Activated naive CD4-positive, alpha-beta T cell treated with anti-CD3 and anti-CD28 coated beads, Interleukin-2, amount 10 ng/mL, durations not matched to agents 7 days and 5 days (primary cell): ENCODE measurements around the gene THRB.
A peak's percentile ranks its signal among the peaks of the same experiment; 100 is the strongest.

Source experiments
- CTCF ChIA-PET: fragments of 350-600 bp; sonication (Branson Sonifier 250); formaldehyde crosslinking; loops from one replicate; lab custom pipeline; 2021; ENCODE audit warnings: antibody characterized with exemption; lab: Charles Lee
- DNase-seq: peaks from one replicate; pipeline ENCODE4 v3.0.0-alpha.2; 2020
- H3K27ac Mint-ChIP-seq: one replicate; pipeline ENCODE4 v1.8.0; 2021; ENCODE audit warnings: mild to moderate bottlenecking, moderate library complexity, mixed read lengths
- H3K27me3 Mint-ChIP-seq: one replicate; pipeline ENCODE4 v1.8.0; 2021; ENCODE audit warnings: mild to moderate bottlenecking, mixed read lengths
- H3K36me3 Mint-ChIP-seq: one replicate; pipeline ENCODE4 v1.8.0; 2021; ENCODE audit warnings: mixed read lengths
- H3K4me1 Mint-ChIP-seq: one replicate; pipeline ENCODE4 v1.8.0; 2021; ENCODE audit warnings: mixed read lengths
- H3K4me3 Mint-ChIP-seq: one replicate; pipeline ENCODE4 v1.8.0; 2021; ENCODE audit warnings: mild to moderate bottlenecking, moderate library complexity, mixed read lengths
- H3K9me3 Mint-ChIP-seq: one replicate; pipeline ENCODE4 v1.8.0; 2021; ENCODE audit warnings: mixed read lengths

The THRB gene

GRCh38 chr3:24240306-24240705 is 254.3 kb downstream of the THRB start:
- Mint-ChIP-seq H3K4me1 (no peaks in the 10 kb centered on the region), H3K36me3 (no peaks in the 10 kb centered on the region), H3K4me3 (no peak overlapping the region), H3K27ac (no peak overlapping the region), H3K27me3 (no peaks in the 10 kb centered on the region), H3K9me3 (no peaks in the 10 kb centered on the region)
- DNase-seq = no peak
- CTCF ChIA-PET = no interaction called here

- peak; percentile 35 for DNase-seq
- Mint-ChIP-seq H3K9me3 (no peaks in the 10 kb centered on the region), H3K27ac (no peak overlapping the region), H3K4me1 (no peaks in the 10 kb centered on the region), H3K27me3 (peaks cover 11% of the 10 kb centered on the region), H3K4me3 (no peak overlapping the region), H3K36me3 (no peaks in the 10 kb centered on the region)
- CTCF ChIA-PET = interaction anchor here (1.2 to 2.9 kb wide), 6 partner anchors 52 to 350 kb away, joined by 4 to 14 read pairs (median 6); no protein-coding TSS in a partner anchor
Measured at GRCh38 chr3:24237971-24238706, 256.5 kb downstream of the THRB start.

DNA sequence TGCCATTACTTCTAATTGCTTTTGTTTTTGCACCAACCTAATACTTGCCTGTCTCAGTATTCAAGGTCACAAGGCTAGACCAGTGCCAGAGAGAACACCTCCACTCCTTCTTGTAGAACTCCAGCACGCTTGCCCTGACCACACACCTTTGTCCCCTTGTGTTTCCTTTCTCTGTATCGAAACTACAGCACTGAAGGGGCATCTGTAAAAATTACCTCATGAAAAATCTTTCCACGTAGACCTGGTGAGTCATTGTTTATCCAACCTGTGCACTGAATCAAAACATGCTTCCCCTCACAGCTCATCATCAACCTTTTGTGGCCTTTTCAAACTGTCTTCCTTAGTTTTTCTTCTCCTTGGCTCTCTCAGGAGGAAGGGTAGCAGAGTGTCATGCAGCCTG is 259.5 kb downstream of the THRB start:
- Mint-ChIP-seq H3K9me3 (no peaks in the 10 kb centered on the region), H3K4me1 (no peaks in the 10 kb centered on the region), H3K4me3 (no peak overlapping the region), H3K27me3 (peaks cover 11% of the 10 kb centered on the region), H3K27ac (no peak overlapping the region), H3K36me3 (no peaks in the 10 kb centered on the region)
- DNase-seq = no peak
- CTCF ChIA-PET = interaction anchor here (1.0 to 1.6 kb wide), 3 partner anchors 10 to 236 kb away, joined by 3 to 5 read pairs (median 5); no protein-coding TSS in a partner anchor

GRCh38 chr3:24232784-24233183 is 261.9 kb downstream of the THRB start:
- no peaks in the 10 kb centered on the region for H3K9me3 Mint-ChIP-seq
- H3K4me3 Mint-ChIP-seq = no peak overlapping the region
- DNase-seq = no peak
- H3K36me3 Mint-ChIP-seq = no peaks in the 10 kb centered on the region
- peaks cover 11% of the 10 kb centered on the region for H3K27me3 Mint-ChIP-seq
- no peak overlapping the region for H3K27ac Mint-ChIP-seq
- no peaks in the 10 kb centered on the region for H3K4me1 Mint-ChIP-seq
- CTCF ChIA-PET = no interaction called here

GRCh38 chr3:24229468-24230221 is 265.0 kb downstream of the THRB start:
- no peaks in the 10 kb centered on the region for H3K36me3 Mint-ChIP-seq

GRCh38 chr3:24227635-24228034 is 267.0 kb downstream of the THRB start:
- no peaks in the 10 kb centered on the region for H3K4me1 Mint-ChIP-seq
- no peak overlapping the region for H3K4me3 Mint-ChIP-seq
- no peaks in the 10 kb centered on the region for H3K27me3 Mint-ChIP-seq
- H3K27ac Mint-ChIP-seq = no peak overlapping the region
- no peak for DNase-seq
- H3K36me3 Mint-ChIP-seq = no peaks in the 10 kb centered on the region
- no peaks in the 10 kb centered on the region for H3K9me3 Mint-ChIP-seq
- CTCF ChIA-PET = no interaction called here

More at GRCh38 chr3:24229468-24230221, 265.0 kb downstream of the THRB start:
- Mint-ChIP-seq H3K27me3 (peaks cover 9% of the 10 kb centered on the region), H3K9me3 (no peaks in the 10 kb centered on the region), H3K27ac (no peak overlapping the region), H3K4me1 (no peaks in the 10 kb centered on the region), H3K4me3 (no peak overlapping the region)
- DNase-seq = no peak
- CTCF ChIA-PET = no interaction called here

- H3K4me1 Mint-ChIP-seq = no peaks in the 10 kb centered on the region
- DNase-seq = no peak
- H3K4me3 Mint-ChIP-seq = no peak overlapping the region
- H3K9me3 Mint-ChIP-seq = no peaks in the 10 kb centered on the region
- H3K27ac Mint-ChIP-seq = no peak overlapping the region
- no peaks in the 10 kb centered on the region for H3K36me3 Mint-ChIP-seq
- no peaks in the 10 kb centered on the region for H3K27me3 Mint-ChIP-seq
- CTCF ChIA-PET = interaction anchor here (0.6 kb wide), 1 partner anchor 127 kb away, joined by 4 read pairs; no protein-coding TSS in a partner anchor
Measured at GRCh38 chr3:24226397-24226796, 268.3 kb downstream of the THRB start.

DNA sequence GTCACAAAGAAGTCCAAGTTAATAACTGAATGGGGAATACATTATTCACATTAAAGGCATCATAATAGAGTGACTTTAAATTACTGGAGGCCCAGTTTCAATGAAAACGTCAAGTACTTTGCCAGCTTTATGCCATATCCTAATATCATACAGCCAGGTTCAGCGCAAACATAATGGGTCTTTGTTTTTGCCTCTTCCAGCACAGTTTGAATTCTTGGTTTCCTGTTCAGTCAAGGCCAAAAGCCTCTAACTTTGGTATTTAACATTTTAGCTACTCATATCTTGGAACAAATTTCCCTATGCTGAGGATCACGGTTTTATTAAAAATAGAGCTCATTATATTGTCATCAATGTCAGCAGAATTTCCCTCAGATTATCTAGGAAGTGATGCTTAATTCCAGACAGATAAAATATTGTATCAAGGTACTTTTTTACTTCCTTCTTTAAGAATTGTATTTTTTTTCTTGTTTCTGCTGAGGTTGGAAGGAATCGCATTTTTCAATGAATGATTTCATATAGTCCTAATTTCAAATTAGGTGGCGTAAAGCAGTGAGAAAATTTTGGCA is 269.2 kb downstream of the THRB start:
- H3K4me3 Mint-ChIP-seq = no peak overlapping the region
- no peak for DNase-seq
- H3K36me3 Mint-ChIP-seq = no peaks in the 10 kb centered on the region
- H3K4me1 Mint-ChIP-seq = no peaks in the 10 kb centered on the region
- CTCF ChIA-PET = interaction anchor here (0.6 to 1.2 kb wide), 2 partner anchors 9 to 126 kb away, joined by 4 to 5 read pairs; no protein-coding TSS in a partner anchor
- H3K9me3 Mint-ChIP-seq = no peaks in the 10 kb centered on the region
- H3K27me3 Mint-ChIP-seq = no peaks in the 10 kb centered on the region
- no peak overlapping the region for H3K27ac Mint-ChIP-seq

DNA sequence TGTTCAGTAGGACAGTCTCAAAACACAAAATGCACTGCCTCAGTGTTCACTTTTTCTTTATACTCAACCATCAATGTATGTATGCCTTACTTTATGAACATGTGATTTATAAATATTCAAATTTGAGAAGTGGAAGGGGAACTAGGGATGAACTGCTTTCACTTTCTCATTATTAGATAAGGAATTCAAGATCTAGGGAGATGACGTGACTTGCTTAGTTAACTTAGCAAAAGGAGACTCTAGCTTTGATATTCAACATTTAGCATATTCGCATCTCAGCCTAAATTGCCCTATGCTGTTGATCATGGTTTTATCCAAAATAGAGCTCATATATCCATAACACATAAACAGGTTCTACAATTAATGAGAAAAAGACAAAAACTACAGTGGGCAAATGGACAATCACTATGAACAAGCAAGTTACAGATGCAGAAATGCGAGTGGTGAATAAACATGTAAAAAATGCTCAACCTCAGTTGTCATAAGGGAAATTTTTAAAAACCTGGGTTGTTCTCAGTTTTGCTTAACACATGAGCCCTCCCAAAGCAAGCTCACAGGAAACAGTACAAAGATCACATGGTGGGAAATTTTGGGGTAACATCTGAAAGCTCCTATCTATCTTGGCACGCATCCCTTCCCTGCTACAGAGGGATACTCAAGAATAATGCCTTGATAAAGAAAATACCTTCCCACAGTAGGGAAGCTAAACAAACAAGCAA is 269.8 kb downstream of the THRB start:
- CTCF ChIA-PET = interaction anchor here (1.2 kb wide), 1 partner anchor 10 kb away, joined by 5 read pairs; no protein-coding TSS in a partner anchor
- Mint-ChIP-seq H3K4me1 (no peaks in the 10 kb centered on the region), H3K27ac (no peak overlapping the region), H3K4me3 (no peak overlapping the region), H3K9me3 (no peaks in the 10 kb centered on the region), H3K36me3 (no peaks in the 10 kb centered on the region), H3K27me3 (no peaks in the 10 kb centered on the region)
- DNase-seq = no peak

DNA sequence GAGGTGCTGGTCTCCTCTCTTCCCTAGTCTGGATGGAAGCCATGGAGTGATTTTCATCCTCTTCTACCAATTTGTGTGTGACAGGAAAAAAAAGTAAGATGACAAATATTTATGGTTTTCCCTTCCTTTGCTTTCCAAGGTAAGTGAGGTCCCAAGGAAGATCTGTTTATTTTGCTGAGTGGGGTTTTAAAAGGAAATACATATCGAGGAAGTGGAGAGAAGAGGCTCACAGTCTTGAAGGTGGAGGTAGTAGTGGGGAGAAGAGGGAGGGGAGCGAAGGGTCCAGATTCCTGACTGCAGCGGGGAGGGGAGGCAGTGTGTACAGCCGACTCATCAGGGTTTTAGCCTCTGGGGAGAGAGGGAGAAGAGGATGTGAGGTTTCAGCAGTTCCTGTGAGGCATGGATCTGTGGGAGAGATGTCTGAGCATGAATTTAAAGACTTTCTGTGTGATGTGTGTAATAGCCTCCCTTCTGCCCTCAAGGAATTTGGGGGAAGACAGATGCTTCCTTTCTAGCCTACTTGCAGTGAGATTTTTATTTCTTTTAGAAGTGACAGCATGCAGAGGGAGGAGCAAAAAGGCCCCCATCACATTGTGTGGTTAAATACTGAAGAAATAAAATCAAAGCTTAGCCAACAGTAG is 272.4 kb downstream of the THRB start:
- DNase-seq = no peak
- H3K27ac Mint-ChIP-seq = no peak overlapping the region
- H3K36me3 Mint-ChIP-seq = no peaks in the 10 kb centered on the region
- H3K9me3 Mint-ChIP-seq = no peaks in the 10 kb centered on the region
- no peak overlapping the region for H3K4me3 Mint-ChIP-seq
- CTCF ChIA-PET = no interaction called here
- H3K27me3 Mint-ChIP-seq = no peaks in the 10 kb centered on the region
- no peaks in the 10 kb centered on the region for H3K4me1 Mint-ChIP-seq

GRCh38 chr3:24220859-24221657 is 273.6 kb downstream of the THRB start:
- H3K9me3 Mint-ChIP-seq = no peaks in the 10 kb centered on the region
- H3K27ac Mint-ChIP-seq = no peak overlapping the region
- CTCF ChIA-PET = no interaction called here
- H3K27me3 Mint-ChIP-seq = no peaks in the 10 kb centered on the region
- H3K4me1 Mint-ChIP-seq = no peaks in the 10 kb centered on the region
- no peaks in the 10 kb centered on the region for H3K36me3 Mint-ChIP-seq
- H3K4me3 Mint-ChIP-seq = no peak overlapping the region
- no peak for DNase-seq

- Mint-ChIP-seq H3K4me3 (no peak overlapping the region), H3K36me3 (no peaks in the 10 kb centered on the region), H3K27ac (no peak overlapping the region), H3K27me3 (no peaks in the 10 kb centered on the region), H3K9me3 (no peaks in the 10 kb centered on the region), H3K4me1 (no peaks in the 10 kb centered on the region)
- CTCF ChIA-PET = no interaction called here
- no peak for DNase-seq
Measured at GRCh38 chr3:24215502-24215901, 279.1 kb downstream of the THRB start.

- CTCF ChIA-PET = no interaction called here
Measured at GRCh38 chr3:24211381-24211780, 283.3 kb downstream of the THRB start.

More at GRCh38 chr3:24211381-24211780, 283.3 kb downstream of the THRB start:
- H3K27ac Mint-ChIP-seq = no peak overlapping the region
- no peaks in the 10 kb centered on the region for H3K9me3 Mint-ChIP-seq
- H3K4me1 Mint-ChIP-seq = no peaks in the 10 kb centered on the region
- no peaks in the 10 kb centered on the region for H3K27me3 Mint-ChIP-seq
- no peak overlapping the region for H3K4me3 Mint-ChIP-seq
- no peak for DNase-seq
- no peaks in the 10 kb centered on the region for H3K36me3 Mint-ChIP-seq
